HEK293 (cell line): ENCODE data around the gene BCAS2.

Experiments
- CTCF ChIA-PET: fragments of 350-600 bp; formaldehyde crosslinking; extraction: SDS; loops from one replicate; lab custom pipeline; 2021; ENCODE audit warnings: antibody characterized with exemption; lab: Yijun Ruan, JAX
- POLR2A ChIA-PET: fragments of 300-600 bp; formaldehyde crosslinking; extraction: SDS; loops from one replicate; lab custom pipeline; 2020; ENCODE audit warnings: antibody characterized with exemption, inconsistent platforms; lab: Yijun Ruan, JAX
- H3K27ac ChIP-seq: fragments of 200-500 bp; sonication (Bioruptor generic); 2 replicates; pipeline ENCODE4 v1.5.1; 2014; ENCODE audit warnings: low read depth, low read length, control low read depth, inconsistent platforms; ENCODE audit errors: extremely low read depth
- H3K36me3 ChIP-seq, 2 experiments: fragments of 200-500 bp in 1 of 2; sonication (Bioruptor generic) in 1 of 2; 1 replicate in 1 of 2; 2 replicates in 1 of 2; pipeline ENCODE4 v1.5.1; 2014 to 2017; ENCODE audit warnings: inconsistent platforms in 2 of 2, low read length in 2 of 2; ENCODE audit not compliant: control insufficient read depth in 2 of 2, insufficient read depth in 1 of 2
- H3K4me1 ChIP-seq: fragments of 200-500 bp; sonication (Bioruptor generic); 2 replicates; pipeline ENCODE4 v1.5.1; 2014; ENCODE audit warnings: mild to moderate bottlenecking, low read length, inconsistent platforms; ENCODE audit not compliant: control insufficient read depth, insufficient read depth
- H3K4me3 ChIP-seq: 2 replicates; pipeline ENCODE4 v1.5.1; 2011; ENCODE audit warnings: low read depth, mild to moderate bottlenecking, control low read depth, low read length, moderate library complexity
- H3K9me3 ChIP-seq: fragments of 200-500 bp; sonication (Bioruptor generic); 2 replicates; pipeline ENCODE4 v1.5.1; 2014; ENCODE audit warnings: low read depth, low read length, inconsistent platforms; ENCODE audit not compliant: control insufficient read depth, insufficient read depth
- KLF16 ChIP-seq: fragments of 450-650 bp; formaldehyde crosslinking; IDR thresholded peaks from 2 replicates; pipeline ENCODE4 v1.5.1; 2017; ENCODE audit warnings: missing biosample characterization, missing genetic modification characterization
- KLF8 ChIP-seq: fragments of 450-650 bp; formaldehyde crosslinking; IDR thresholded peaks from 2 replicates; pipeline ENCODE4 v1.5.1; 2016; ENCODE audit warnings: missing biosample characterization, missing genetic modification characterization
- SP7 ChIP-seq: fragments of 450-650 bp; formaldehyde crosslinking; IDR thresholded peaks from 2 replicates; pipeline ENCODE4 v1.5.1; 2016; ENCODE audit warnings: missing biosample characterization, missing genetic modification characterization
- YY2 ChIP-seq: fragments of 450-650 bp; formaldehyde crosslinking; IDR thresholded peaks from 2 replicates; pipeline ENCODE4 v1.5.1; 2016; ENCODE audit warnings: missing biosample characterization, missing genetic modification characterization
- ZBTB1 ChIP-seq: fragments of 450-650 bp; formaldehyde crosslinking; IDR thresholded peaks from 2 replicates; pipeline ENCODE4 v1.5.1; 2016; ENCODE audit warnings: missing biosample characterization, missing genetic modification characterization
- ZBTB7A ChIP-seq: fragments of 450-650 bp; formaldehyde crosslinking; IDR thresholded peaks from 2 replicates; pipeline ENCODE4 v1.5.1; 2016; ENCODE audit warnings: low read depth, missing biosample characterization, missing genetic modification characterization
- ZBTB8A ChIP-seq: fragments of 450-650 bp; formaldehyde crosslinking; IDR thresholded peaks from 2 replicates; pipeline ENCODE4 v1.5.1; 2016; ENCODE audit warnings: missing biosample characterization, missing genetic modification characterization
- ZNF132 ChIP-seq: fragments of 450-650 bp; formaldehyde crosslinking; IDR thresholded peaks from 2 replicates; pipeline ENCODE4 v1.5.1; 2017; ENCODE audit warnings: missing biosample characterization, missing genetic modification characterization, borderline replicate concordance
- ZNF175 ChIP-seq: fragments of 450-650 bp; formaldehyde crosslinking; IDR thresholded peaks from 2 replicates; pipeline ENCODE4 v1.5.1; 2016; ENCODE audit warnings: missing biosample characterization, missing genetic modification characterization
- ZNF24 ChIP-seq: fragments of 450-650 bp; formaldehyde crosslinking; IDR thresholded peaks from 2 replicates; pipeline ENCODE4 v1.5.1; 2016; ENCODE audit warnings: missing biosample characterization, missing genetic modification characterization
- ZNF248 ChIP-seq: fragments of 450-650 bp; formaldehyde crosslinking; IDR thresholded peaks from 2 replicates; pipeline ENCODE4 v1.5.1; 2017; ENCODE audit warnings: missing biosample characterization, missing genetic modification characterization
- ZNF292 ChIP-seq: fragments of 450-650 bp; formaldehyde crosslinking; IDR thresholded peaks from 2 replicates; pipeline ENCODE4 v1.5.1; 2016; ENCODE audit warnings: low read depth, missing biosample characterization, missing genetic modification characterization, borderline replicate concordance
- ZNF335 ChIP-seq: fragments of 450-650 bp; formaldehyde crosslinking; conservative IDR thresholded peaks from 2 replicates; pipeline ENCODE4 v1.5.1; 2016; ENCODE audit warnings: missing biosample characterization, missing genetic modification characterization
- ZNF341 ChIP-seq: fragments of 450-650 bp; formaldehyde crosslinking; IDR thresholded peaks from 2 replicates; pipeline ENCODE4; 2016; ENCODE audit warnings: low read depth, missing biosample characterization, missing genetic modification characterization
- ZNF426 ChIP-seq: fragments of 450-650 bp; formaldehyde crosslinking; IDR thresholded peaks from 2 replicates; pipeline ENCODE4 v1.5.1; 2017; ENCODE audit warnings: missing biosample characterization, missing genetic modification characterization, mild to moderate bottlenecking, inconsistent platforms, moderate library complexity
- ZNF501 ChIP-seq: fragments of 450-650 bp; formaldehyde crosslinking; IDR thresholded peaks from 2 replicates; pipeline ENCODE4 v1.5.1; 2016; ENCODE audit warnings: missing biosample characterization, missing genetic modification characterization
- ZNF561 ChIP-seq: fragments of 450-650 bp; IDR thresholded peaks from 2 replicates; pipeline ENCODE4 v1.5.1; 2018; ENCODE audit warnings: missing biosample characterization, missing genetic modification characterization, borderline replicate concordance
- ZNF585B ChIP-seq: fragments of 450-650 bp; formaldehyde crosslinking; IDR thresholded peaks from 2 replicates; pipeline ENCODE4 v1.5.1; 2016; ENCODE audit warnings: missing biosample characterization, missing genetic modification characterization
- ZNF600 ChIP-seq: fragments of 450-650 bp; formaldehyde crosslinking; IDR thresholded peaks from 2 replicates; pipeline ENCODE4 v1.5.1; 2016; ENCODE audit warnings: missing biosample characterization, missing genetic modification characterization
- ZNF629 ChIP-seq: fragments of 450-650 bp; formaldehyde crosslinking; IDR thresholded peaks from 2 replicates; pipeline ENCODE4 v1.5.1; 2017; ENCODE audit warnings: missing biosample characterization, missing genetic modification characterization
- ZNF792 ChIP-seq: fragments of 450-650 bp; formaldehyde crosslinking; IDR thresholded peaks from 2 replicates; pipeline ENCODE4 v1.5.1; 2016; ENCODE audit warnings: missing biosample characterization, missing genetic modification characterization
- ZNF830 ChIP-seq: fragments of 450-650 bp; IDR thresholded peaks from 2 replicates; pipeline ENCODE4 v1.5.0; 2018; ENCODE audit warnings: missing biosample characterization, missing genetic modification characterization, low read depth, mild to moderate bottlenecking, moderate library complexity
- ZXDB ChIP-seq: fragments of 450-650 bp; formaldehyde crosslinking; IDR thresholded peaks from 2 replicates; pipeline ENCODE4 v1.5.1; 2016; ENCODE audit warnings: missing biosample characterization, missing genetic modification characterization
- TF ChIP-seq, protein P1 (sequence below): fragments of 450-650 bp; formaldehyde crosslinking; IDR thresholded peaks from 2 replicates; pipeline ENCODE4 v1.5.1; 2016; ENCODE audit warnings: missing biosample characterization, missing genetic modification characterization
- TF ChIP-seq, protein P2 (sequence below): fragments of 450-650 bp; formaldehyde crosslinking; optimal IDR thresholded peaks from 2 replicates; pipeline ENCODE3; 2016; ENCODE audit warnings: missing biosample characterization, mild to moderate bottlenecking, missing genetic modification characterization
- TF ChIP-seq, protein P3 (sequence below): fragments of 450-650 bp; formaldehyde crosslinking; conservative IDR thresholded peaks from 2 replicates; pipeline ENCODE4 v1.5.1; 2016; ENCODE audit warnings: low read depth, missing biosample characterization, missing genetic modification characterization
- TF ChIP-seq, protein P4 (sequence below): IDR thresholded peaks from 2 replicates; pipeline ENCODE4 v1.6.1; 2011; ENCODE audit warnings: mild to moderate bottlenecking, low read depth, low read length, borderline replicate concordance

Gene BCAS2

DNA sequence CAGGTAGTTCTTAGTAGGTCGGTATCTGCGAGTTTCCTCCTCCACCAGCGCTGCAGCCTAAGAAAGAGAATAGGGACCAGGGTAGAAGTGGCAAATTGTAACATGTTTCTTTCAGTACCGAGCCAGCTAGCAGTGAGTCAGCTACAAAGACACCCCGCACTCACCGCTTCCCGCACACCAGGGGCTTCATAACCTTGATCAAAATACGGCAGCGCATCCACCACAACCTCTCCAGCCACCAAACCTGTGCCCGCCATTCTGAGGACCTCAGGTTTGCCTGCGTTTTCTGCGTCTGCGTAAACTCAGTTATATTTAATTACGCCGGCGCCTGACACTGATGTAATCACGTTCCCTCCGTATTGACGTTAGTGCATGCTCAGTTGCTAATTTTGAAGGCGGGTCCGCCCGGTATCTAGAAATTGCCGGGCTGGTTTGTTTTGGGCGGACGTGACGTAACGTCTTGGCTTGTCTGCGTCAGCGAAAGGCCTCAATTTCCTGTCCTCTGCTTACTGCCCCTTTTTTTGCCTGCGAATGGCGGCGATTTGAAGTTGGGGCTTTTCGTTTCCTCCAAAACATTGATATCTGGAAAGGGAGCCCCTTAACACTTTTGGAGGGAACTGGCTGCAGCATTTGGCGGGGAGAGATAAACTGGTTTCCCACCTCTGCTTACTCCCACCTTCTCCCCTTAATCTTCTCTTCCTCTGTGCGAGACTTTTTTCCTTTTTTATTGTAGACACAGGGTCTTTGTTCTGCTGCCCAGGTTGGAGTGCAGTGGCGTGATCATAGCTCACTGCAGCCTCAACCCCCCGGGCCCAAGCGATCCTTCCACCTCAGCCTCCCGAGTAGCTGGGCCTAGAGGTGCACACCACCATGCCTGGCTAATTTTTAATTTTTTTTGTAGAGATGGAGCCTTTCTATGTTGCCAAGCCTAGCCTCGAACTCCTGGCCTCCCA, at the start of gene BCAS2:
Gene BCAS2 (minus strand): TSS at position 281 of the 953 bp plus-strand sequence. CDS start 24 bp downstream, at position 257.
- CTCF ChIA-PET, result no interaction called here
- POLR2A ChIA-PET, result interaction anchor here (2.8 kb wide), 1 partner anchor 88 kb away, joined by 11 read pairs; the partner anchor contains the start of gene DENND2C
- TF ChIP-seq ZBTB8A (tag by site-specific recombination), result peak; percentile 79
- TF ChIP-seq, protein P1, sequence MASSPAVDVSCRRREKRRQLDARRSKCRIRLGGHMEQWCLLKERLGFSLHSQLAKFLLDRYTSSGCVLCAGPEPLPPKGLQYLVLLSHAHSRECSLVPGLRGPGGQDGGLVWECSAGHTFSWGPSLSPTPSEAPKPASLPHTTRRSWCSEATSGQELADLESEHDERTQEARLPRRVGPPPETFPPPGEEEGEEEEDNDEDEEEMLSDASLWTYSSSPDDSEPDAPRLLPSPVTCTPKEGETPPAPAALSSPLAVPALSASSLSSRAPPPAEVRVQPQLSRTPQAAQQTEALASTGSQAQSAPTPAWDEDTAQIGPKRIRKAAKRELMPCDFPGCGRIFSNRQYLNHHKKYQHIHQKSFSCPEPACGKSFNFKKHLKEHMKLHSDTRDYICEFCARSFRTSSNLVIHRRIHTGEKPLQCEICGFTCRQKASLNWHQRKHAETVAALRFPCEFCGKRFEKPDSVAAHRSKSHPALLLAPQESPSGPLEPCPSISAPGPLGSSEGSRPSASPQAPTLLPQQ, result 0 out of 2 replicates have a peak, but pooled peaks have one; percentile 24
- peak; percentile 55; the same call in 1 of the 2 replicates for TF ChIP-seq YY2 (tag by site-specific recombination)
- TF ChIP-seq ZNF830, result no peak
- no peak for TF ChIP-seq ZBTB1 (tag by site-specific recombination)
- TF ChIP-seq SP7 (tag by site-specific recombination), result peak; percentile 70
- TF ChIP-seq ZNF585B (tag by site-specific recombination), result no peak
- TF ChIP-seq, protein P2, sequence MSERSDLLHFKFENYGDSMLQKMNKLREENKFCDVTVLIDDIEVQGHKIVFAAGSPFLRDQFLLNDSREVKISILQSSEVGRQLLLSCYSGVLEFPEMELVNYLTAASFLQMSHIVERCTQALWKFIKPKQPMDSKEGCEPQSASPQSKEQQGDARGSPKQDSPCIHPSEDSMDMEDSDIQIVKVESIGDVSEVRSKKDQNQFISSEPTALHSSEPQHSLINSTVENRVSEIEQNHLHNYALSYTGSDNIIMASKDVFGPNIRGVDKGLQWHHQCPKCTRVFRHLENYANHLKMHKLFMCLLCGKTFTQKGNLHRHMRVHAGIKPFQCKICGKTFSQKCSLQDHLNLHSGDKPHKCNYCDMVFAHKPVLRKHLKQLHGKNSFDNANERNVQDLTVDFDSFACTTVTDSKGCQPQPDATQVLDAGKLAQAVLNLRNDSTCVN (tag by site-specific recombination), result no peak
- TF ChIP-seq, protein P3, sequence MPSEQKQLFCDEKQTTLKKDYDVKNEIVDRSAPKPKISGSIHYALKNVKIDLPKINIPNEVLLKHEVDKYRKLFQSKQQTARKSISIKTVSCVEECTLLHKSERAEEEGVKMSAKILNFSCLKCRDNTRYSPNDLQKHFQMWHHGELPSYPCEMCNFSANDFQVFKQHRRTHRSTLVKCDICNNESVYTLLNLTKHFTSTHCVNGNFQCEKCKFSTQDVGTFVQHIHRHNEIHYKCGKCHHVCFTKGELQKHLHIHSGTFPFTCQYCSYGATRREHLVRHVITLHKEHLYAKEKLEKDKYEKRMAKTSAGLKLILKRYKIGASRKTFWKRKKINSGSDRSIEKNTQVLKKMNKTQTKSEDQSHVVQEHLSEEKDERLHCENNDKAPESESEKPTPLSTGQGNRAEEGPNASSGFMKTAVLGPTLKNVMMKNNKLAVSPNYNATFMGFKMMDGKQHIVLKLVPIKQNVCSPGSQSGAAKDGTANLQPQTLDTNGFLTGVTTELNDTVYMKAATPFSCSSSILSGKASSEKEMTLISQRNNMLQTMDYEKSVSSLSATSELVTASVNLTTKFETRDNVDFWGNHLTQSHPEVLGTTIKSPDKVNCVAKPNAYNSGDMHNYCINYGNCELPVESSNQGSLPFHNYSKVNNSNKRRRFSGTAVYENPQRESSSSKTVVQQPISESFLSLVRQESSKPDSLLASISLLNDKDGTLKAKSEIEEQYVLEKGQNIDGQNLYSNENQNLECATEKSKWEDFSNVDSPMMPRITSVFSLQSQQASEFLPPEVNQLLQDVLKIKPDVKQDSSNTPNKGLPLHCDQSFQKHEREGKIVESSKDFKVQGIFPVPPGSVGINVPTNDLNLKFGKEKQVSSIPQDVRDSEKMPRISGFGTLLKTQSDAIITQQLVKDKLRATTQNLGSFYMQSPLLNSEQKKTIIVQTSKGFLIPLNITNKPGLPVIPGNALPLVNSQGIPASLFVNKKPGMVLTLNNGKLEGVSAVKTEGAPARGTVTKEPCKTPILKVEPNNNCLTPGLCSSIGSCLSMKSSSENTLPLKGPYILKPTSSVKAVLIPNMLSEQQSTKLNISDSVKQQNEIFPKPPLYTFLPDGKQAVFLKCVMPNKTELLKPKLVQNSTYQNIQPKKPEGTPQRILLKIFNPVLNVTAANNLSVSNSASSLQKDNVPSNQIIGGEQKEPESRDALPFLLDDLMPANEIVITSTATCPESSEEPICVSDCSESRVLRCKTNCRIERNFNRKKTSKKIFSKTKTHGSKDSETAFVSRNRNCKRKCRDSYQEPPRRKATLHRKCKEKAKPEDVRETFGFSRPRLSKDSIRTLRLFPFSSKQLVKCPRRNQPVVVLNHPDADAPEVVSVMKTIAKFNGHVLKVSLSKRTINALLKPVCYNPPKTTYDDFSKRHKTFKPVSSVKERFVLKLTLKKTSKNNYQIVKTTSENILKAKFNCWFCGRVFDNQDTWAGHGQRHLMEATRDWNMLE (tag by site-specific recombination), result peak; percentile 99
- no peak for TF ChIP-seq ZBTB7A (tag by site-specific recombination)
- TF ChIP-seq ZNF792 (tag by site-specific recombination), result no peak
- TF ChIP-seq ZNF335, result peak; percentile 95
- TF ChIP-seq ZNF600 (tag by site-specific recombination), result peak; percentile 9; the same call in 1 of the 2 replicates
- TF ChIP-seq, protein P4, sequence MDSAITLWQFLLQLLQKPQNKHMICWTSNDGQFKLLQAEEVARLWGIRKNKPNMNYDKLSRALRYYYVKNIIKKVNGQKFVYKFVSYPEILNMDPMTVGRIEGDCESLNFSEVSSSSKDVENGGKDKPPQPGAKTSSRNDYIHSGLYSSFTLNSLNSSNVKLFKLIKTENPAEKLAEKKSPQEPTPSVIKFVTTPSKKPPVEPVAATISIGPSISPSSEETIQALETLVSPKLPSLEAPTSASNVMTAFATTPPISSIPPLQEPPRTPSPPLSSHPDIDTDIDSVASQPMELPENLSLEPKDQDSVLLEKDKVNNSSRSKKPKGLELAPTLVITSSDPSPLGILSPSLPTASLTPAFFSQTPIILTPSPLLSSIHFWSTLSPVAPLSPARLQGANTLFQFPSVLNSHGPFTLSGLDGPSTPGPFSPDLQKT, result no peak
- TF ChIP-seq ZNF629 (tag by site-specific recombination), result peak; percentile 100
- no peak for TF ChIP-seq ZNF248 (tag by site-specific recombination)
- no peak for TF ChIP-seq ZNF292 (tag by site-specific recombination)
- TF ChIP-seq ZNF426, result no peak
- TF ChIP-seq ZNF175 (tag by site-specific recombination), result no peak
- TF ChIP-seq ZNF501 (tag by site-specific recombination), result peak; percentile 35; the same call in 1 of the 2 replicates
- TF ChIP-seq ZNF132 (tag by site-specific recombination), result no peak
- peak; percentile 74 for TF ChIP-seq ZXDB (tag by site-specific recombination)
- TF ChIP-seq KLF8 (tag by site-specific recombination), result 0 out of 2 replicates have a peak, but pooled peaks have one; percentile 51
- no peak for TF ChIP-seq ZNF561 (tag by site-specific recombination)
- no peak for TF ChIP-seq ZNF24 (tag by site-specific recombination)
- TF ChIP-seq KLF16 (tag by site-specific recombination), result no peak
- no peak for TF ChIP-seq ZNF341

More for the DNA sequence above, at the start of gene BCAS2:
- peak within 1 kb of the TSS; percentile 94 for H3K4me3 ChIP-seq
- peaks cover 27 to 42% of the 10 kb centered on the region in 2 experiments; a peak in 2 of 3 replicates for H3K36me3 ChIP-seq
- peak within 1 kb of the TSS; percentile 50 for H3K27ac ChIP-seq
- no peaks in the 10 kb centered on the region for H3K4me1 ChIP-seq
- H3K9me3 ChIP-seq, result no peaks in the 10 kb centered on the region
